ENCODE results near the gene STARD10. TPM values are rescaled to one million over a fixed set of nuclear protein-coding genes. Genes with fewer than 3 reads are reported as not detected.

STARD10 gene
- total and polyA plus RNA-seq, 2 of the 8 experiments (the other 6 are each of a cell fraction or from before 2014, with no cell fraction given) = 23.7 to 35.7 TPM

GRCh38 chr11:72820439-72821139, 26.7 kb upstream of the STARD10 start:
- H3K23ac ChIP-seq (ENCODE audit: insufficient read length) = no peak overlapping the region
- H4K20me1 ChIP-seq (replicated peaks in 1 of 2; ENCODE audit: control insufficient read depth in 1 of 2, insufficient read depth in 2 of 2, low read length in 2 of 2) = peaks cover 0 to 2% of the 10 kb centered on the region in 2 experiments
- no peak overlapping the region for H2BK20ac ChIP-seq (ENCODE audit: low read length)
- no peak overlapping the region for H3K18ac ChIP-seq (ENCODE audit: extremely low read depth, low read length)
- peak overlapping the region; percentile 76 to 99; a peak in 3 of 4 replicates for H3K4me2 ChIP-seq (ENCODE audit: insufficient read depth in 1 of 2, low read depth in 2 of 2, low read length in 2 of 2)
- H3K56ac ChIP-seq (replicated peaks; ENCODE audit: insufficient read length, low read depth, low read length) = no peak overlapping the region
- no peaks in the 10 kb centered on the region for H3K9me3 ChIP-seq (ENCODE audit: insufficient read depth in 2 of 2, low read depth in 1 of 2, low read length in 1 of 2)
- peaks cover 0 to 16% (median 11%) of the 10 kb centered on the region in 4 experiments; a peak in 5 of 7 replicates for H3K4me1 ChIP-seq (replicated peaks in 1 of 4; ENCODE audit: control insufficient read depth in 3 of 4, insufficient read depth in 4 of 4, low read length in 3 of 4)
- H4K91ac ChIP-seq (replicated peaks; ENCODE audit: insufficient read length, low read length) = peak overlapping the region; percentile 3
- H2BK120ac ChIP-seq (replicated peaks; ENCODE audit: low read depth, low read length) = no peak overlapping the region
- H3K23me2 ChIP-seq (ENCODE audit: low read depth, low read length) = peaks cover 13% of the 10 kb centered on the region
- H3K14ac ChIP-seq (ENCODE audit: insufficient read length) = no peak overlapping the region
- H2AK5ac ChIP-seq (ENCODE audit: low read depth, low read length) = peak overlapping the region; percentile 83; the same call in 1 of the 2 replicates
- no peak overlapping the region for H3K9ac ChIP-seq (replicated peaks in 1 of 4; ENCODE audit: extremely low read depth in 1 of 4, low read depth in 3 of 4, low read length in 3 of 4)
- no peak overlapping the region for H4K5ac ChIP-seq (ENCODE audit: insufficient read length, low read depth, low read length)
- H3K27me3 ChIP-seq (replicated peaks in 1 of 4; ENCODE audit: control insufficient read depth in 3 of 4, extremely low read depth in 1 of 4, insufficient read depth in 3 of 4, low read length in 3 of 4) = peaks cover 0 to 18% (median 14%) of the 10 kb centered on the region in 4 experiments; a peak in 6 of 7 replicates
- ChIA-PET CTCF (ENCODE audit: partially characterized antibody) (interaction anchor here (0.6 to 3.1 kb wide), 4 partner anchors 13 to 1671 kb away, joined by 3 to 10 read pairs (median 6); partner anchors contain the start of gene STARD10), POLR2A (ENCODE audit: partially characterized antibody) (interaction anchor here (0.8 to 4.3 kb wide), 3 partner anchors 8 to 46 kb away, joined by 3 to 13 read pairs (median 3); no protein-coding TSS in a partner anchor)
- H4K8ac ChIP-seq (ENCODE audit: extremely low read depth, insufficient read depth, low read length) = no peak overlapping the region; the same call in 1 of the 2 replicates
- no peak overlapping the region for H2BK5ac ChIP-seq (ENCODE audit: low read depth, low read length)
- no peaks in the 10 kb centered on the region for H3K79me1 ChIP-seq (ENCODE audit: low read depth, low read length)
- H3K4me3 ChIP-seq (ENCODE audit: extremely low read depth in 1 of 4, insufficient read depth in 2 of 4, low read depth in 3 of 4, low read length in 4 of 4) = no peak overlapping the region
- H3K4ac ChIP-seq (replicated peaks; ENCODE audit: insufficient read length, low read depth, low read length) = no peak overlapping the region
- H2BK12ac ChIP-seq (ENCODE audit: low read depth, low read length) = peak overlapping the region; percentile 75; the same call in 1 of the 2 replicates
- no peaks in the 10 kb centered on the region for H3K36me3 ChIP-seq (ENCODE audit: control insufficient read depth in 2 of 4, insufficient read depth in 4 of 4, low read length in 3 of 4)
- DNase-seq (ENCODE audit: low read depth in 1 of 2, low spot score in 2 of 2) (no peak), FAIRE-seq (no peak)
- H2BK15ac ChIP-seq (ENCODE audit: low read length) = peak overlapping the region; percentile 92; the same call in 1 of the 2 replicates
- 0 out of 2 replicates have a peak overlapping the region, but pooled peaks have one; percentile 10 for H2AFZ ChIP-seq (ENCODE audit: low read length)
- H3K27ac ChIP-seq (ENCODE audit: low read depth, low read length) = no peak overlapping the region
- no peaks in the 10 kb centered on the region for H3K79me2 ChIP-seq (ENCODE audit: control insufficient read depth in 1 of 2, insufficient read depth in 2 of 2, low read length in 2 of 2)
- 94% methylated on average over 15 of the region's 15 CpGs; no CpG with 5 or more reads in 1 of the 2 experiments for WGBS, 2 experiments (ENCODE audit: extremely low coverage in 1 of 2, insufficient coverage in 1 of 2, insufficient read length in 1 of 2, insufficient replicate concordance in 2 of 2, low coverage in 1 of 2, low lambda C conversion rate in 2 of 2, missing lambda C conversion rate in 1 of 2)
- TF ChIP-seq BACH1 (IDR thresholded peaks at IDR 0.05; ENCODE audit: low read length) (no peak), CEBPB (IDR thresholded peaks at IDR 0.05; ENCODE audit: low read depth, low read length) (no peak), CBX5 (IDR thresholded peaks at IDR 0.05; ENCODE audit: low read depth, low read length) (no peak), KDM5A (IDR thresholded peaks at IDR 0.05; ENCODE audit: low read length) (no peak), BRCA1 (IDR thresholded peaks at IDR 0.05; ENCODE audit: low read depth, low read length) (no peak), SP4 (IDR thresholded peaks at IDR 0.05; ENCODE audit: low read length) (no peak), USF2 (IDR thresholded peaks at IDR 0.05; ENCODE audit: low read length) (no peak), TAF1 (IDR thresholded peaks at IDR 0.05; ENCODE audit: low read depth, low read length) (no peak), PHF8 (conservative IDR thresholded peaks at IDR 0.05; ENCODE audit: low read depth, low read length) (no peak), SIX5 (IDR thresholded peaks at IDR 0.05; ENCODE audit: low read depth, low read length) (no peak), SAP30 (IDR thresholded peaks at IDR 0.05; ENCODE audit: insufficient read depth, insufficient replicate concordance, low read length) (no peak), GABPA (IDR thresholded peaks at IDR 0.05; ENCODE audit: borderline replicate concordance, insufficient read depth, low read length) (no peak)

Measured in H1 (cell line).